ENCODE data around the gene KLC1.

DNA sequence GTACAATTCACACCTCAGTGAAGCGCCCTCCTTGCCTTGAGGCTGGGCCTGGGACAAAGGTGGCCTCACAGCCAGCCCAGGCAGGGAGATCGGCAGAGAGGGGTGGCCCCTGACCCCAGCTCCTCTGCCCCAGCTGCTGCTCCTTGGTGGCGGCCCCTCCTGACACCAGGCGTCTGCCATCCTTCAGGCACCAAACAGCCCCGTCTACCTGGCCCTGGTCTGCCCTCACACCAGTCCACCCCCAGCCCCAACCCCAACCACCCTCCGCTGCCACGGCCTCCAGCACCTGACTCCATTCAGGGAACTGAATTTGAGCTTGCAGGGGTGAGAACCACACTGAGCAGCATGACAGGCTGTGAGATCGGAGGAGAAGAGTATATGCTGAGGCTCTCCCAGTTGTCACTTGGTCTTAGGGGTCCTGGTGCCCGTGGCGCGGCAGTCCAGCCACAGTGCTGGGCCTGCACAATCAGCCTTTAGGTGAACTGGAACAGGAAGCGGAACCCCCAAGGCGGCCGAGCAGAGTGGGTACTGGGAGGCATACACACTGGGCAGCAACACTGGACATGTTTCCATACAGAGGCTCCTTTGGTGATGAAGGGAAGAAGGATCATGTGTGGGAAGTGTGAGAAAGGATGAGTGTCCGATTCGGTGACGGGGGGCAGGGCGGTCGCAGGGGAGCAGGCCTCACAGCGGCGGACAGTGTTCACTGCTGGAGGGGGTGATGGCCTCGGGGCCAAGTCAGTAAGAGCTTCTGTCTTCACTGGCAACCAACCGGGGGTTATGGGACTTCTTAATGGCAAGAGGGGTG, 105.3 kb downstream of the KLC1 start:
- TF ChIP-seq EZH2 (IDR thresholded peaks at IDR 0.05; ENCODE audit: insufficient read depth, low read length) (no peak), CTCF (IDR thresholded peaks at IDR 0.05; ENCODE audit: insufficient read depth, low read depth, low read length) (no peak)
